Neutrophil (primary cell): ENCODE results near the gene SND1.

Experiments
- H3K27ac ChIP-seq: fragments of 200-600 bp; sonication (generic); 2 replicates; pipeline ENCODE4 v1.5.1; 2016; ENCODE audit warnings: mild to moderate bottlenecking, moderate library complexity
- H3K27me3 ChIP-seq: fragments of 200-600 bp; sonication (generic); 2 replicates; pipeline ENCODE4 v1.6.0; 2016; ENCODE audit warnings: mild to moderate bottlenecking
- H3K36me3 ChIP-seq: fragments of 200-600 bp; sonication (generic); 2 replicates; pipeline ENCODE4 v1.5.1; 2017
- H3K4me1 ChIP-seq, 2 experiments: fragments of 200-600 bp in 1 of 2; sonication (generic) in 1 of 2; 1 replicate in 1 of 2; 2 replicates in 1 of 2; pipeline versions ENCODE4 v1.5.1 to v1.6.1; 2013 to 2016; ENCODE audit warnings: low read depth in 1 of 2, low read length in 1 of 2, mild to moderate bottlenecking in 1 of 2, moderate library complexity in 1 of 2; ENCODE audit not compliant: control insufficient read depth in 1 of 2, insufficient read depth in 1 of 2
- H3K4me3 ChIP-seq, 2 experiments: fragments of 200-600 bp in 1 of 2; sonication (generic) in 1 of 2; 1 replicate in 1 of 2; 2 replicates in 1 of 2; pipeline ENCODE4 v1.5.1; 2013 to 2016; ENCODE audit warnings: low read depth in 1 of 2, low read length in 1 of 2, mild to moderate bottlenecking in 1 of 2, moderate library complexity in 1 of 2
- H3K9me3 ChIP-seq: fragments of 200-600 bp; sonication (generic); 2 replicates; pipeline ENCODE4 v1.5.1; 2016
- CTCF ChIP-seq: fragments of 200-600 bp; sonication (generic); IDR thresholded peaks from 2 replicates; pipeline ENCODE4 v1.5.1; 2016; ENCODE audit warnings: antibody characterized with exemption

Gene SND1

DNA sequence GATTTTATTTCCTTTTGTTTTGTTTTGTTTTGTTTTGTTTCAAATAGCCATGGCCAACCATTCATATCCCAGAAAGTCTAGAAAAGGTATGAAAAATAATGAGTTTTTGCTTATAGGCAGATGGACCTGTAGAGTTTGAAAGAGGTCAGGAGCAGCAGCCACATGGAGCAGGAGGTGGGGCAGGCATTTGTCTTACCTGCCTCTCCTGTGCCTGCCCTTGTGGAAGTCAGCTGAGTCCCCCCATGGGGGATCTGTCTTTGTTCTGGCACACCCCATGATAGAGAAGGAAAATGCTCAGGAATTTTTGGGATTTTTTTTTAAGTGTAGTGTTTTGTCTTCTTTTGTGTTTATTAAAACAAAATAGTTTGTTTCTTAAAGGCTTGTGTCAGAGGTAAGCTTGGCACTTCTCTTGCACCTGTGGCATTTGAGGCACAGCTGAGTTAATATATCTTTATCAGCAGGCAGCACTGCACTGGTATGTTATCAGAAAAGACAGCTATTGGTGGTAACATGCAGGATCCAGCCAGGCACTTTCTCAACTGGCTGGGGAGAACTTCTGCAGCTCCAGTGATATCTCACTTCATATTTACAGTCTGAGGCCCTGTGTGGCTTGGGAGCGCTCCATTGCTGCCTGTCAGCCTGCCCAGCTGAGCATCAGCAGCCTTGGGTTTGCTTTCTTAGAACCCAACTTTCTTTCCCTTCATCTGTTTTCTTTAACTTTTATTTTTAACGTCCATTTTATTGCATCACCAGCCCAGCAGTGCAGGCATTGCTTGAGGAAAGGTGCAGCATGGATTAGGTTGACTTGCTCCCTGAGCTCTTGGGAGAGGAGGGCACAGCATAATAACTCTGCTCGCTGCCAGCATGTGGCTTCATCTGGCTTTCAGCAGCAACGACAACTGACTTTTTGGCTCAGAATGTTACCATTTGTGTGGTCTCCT, 334.9 kb downstream of the SND1 start:
- H3K4me3 ChIP-seq, result no peak overlapping the region
- no peaks in the 10 kb centered on the region for H3K9me3 ChIP-seq
- H3K36me3 ChIP-seq, result peaks cover 15% of the 10 kb centered on the region
- H3K27ac ChIP-seq, result no peak overlapping the region
- no peak for TF ChIP-seq CTCF
- H3K27me3 ChIP-seq, result no peaks in the 10 kb centered on the region
- H3K4me1 ChIP-seq, result no peaks in the 10 kb centered on the region

- peaks cover 23% of the 10 kb centered on the region for H3K36me3 ChIP-seq
- H3K27ac ChIP-seq, result no peak overlapping the region
- no peaks in the 10 kb centered on the region for H3K9me3 ChIP-seq
- TF ChIP-seq CTCF, result no peak
- no peaks in the 10 kb centered on the region for H3K27me3 ChIP-seq
- peaks cover 3 to 10% of the 10 kb centered on the region in 2 experiments for H3K4me1 ChIP-seq
- no peak overlapping the region for H3K4me3 ChIP-seq
Observed at GRCh38 chr7:127988751-127989150, 336.8 kb downstream of the SND1 start.

DNA sequence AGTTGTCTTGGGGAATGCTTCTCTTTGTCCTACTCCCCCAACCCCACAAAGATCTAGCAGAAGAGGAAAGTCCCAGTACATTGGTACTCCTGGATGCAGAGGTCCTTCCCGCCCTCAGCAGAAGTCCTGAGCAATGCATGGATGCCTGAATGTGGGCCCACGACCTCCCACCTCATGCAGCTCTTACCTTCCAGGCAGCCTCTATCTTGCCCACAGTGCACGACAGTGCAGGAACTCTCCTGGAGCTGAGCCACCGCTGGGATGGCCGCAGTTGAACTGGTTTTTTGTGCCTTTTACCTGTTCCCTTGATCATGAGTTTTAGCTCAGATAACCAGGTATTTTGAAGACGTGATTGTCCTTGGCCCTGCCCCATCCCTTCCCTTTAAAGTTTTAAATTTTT, 341.3 kb downstream of the SND1 start:
- Histone ChIP-seq H3K27ac (no peak overlapping the region), H3K36me3 (peaks cover 34% of the 10 kb centered on the region), H3K27me3 (no peaks in the 10 kb centered on the region), H3K4me1 (peaks cover 3 to 15% of the 10 kb centered on the region in 2 experiments), H3K9me3 (no peaks in the 10 kb centered on the region), H3K4me3 (no peak overlapping the region)
- TF ChIP-seq CTCF, result no peak

GRCh38 chr7:127993987-127994386, 342.0 kb downstream of the SND1 start:
- Histone ChIP-seq H3K4me3 (no peak overlapping the region), H3K9me3 (no peaks in the 10 kb centered on the region), H3K4me1 (peaks cover 10 to 22% of the 10 kb centered on the region in 2 experiments), H3K27me3 (no peaks in the 10 kb centered on the region), H3K27ac (no peak overlapping the region), H3K36me3 (peaks cover 41% of the 10 kb centered on the region)
- no peak for TF ChIP-seq CTCF

DNA sequence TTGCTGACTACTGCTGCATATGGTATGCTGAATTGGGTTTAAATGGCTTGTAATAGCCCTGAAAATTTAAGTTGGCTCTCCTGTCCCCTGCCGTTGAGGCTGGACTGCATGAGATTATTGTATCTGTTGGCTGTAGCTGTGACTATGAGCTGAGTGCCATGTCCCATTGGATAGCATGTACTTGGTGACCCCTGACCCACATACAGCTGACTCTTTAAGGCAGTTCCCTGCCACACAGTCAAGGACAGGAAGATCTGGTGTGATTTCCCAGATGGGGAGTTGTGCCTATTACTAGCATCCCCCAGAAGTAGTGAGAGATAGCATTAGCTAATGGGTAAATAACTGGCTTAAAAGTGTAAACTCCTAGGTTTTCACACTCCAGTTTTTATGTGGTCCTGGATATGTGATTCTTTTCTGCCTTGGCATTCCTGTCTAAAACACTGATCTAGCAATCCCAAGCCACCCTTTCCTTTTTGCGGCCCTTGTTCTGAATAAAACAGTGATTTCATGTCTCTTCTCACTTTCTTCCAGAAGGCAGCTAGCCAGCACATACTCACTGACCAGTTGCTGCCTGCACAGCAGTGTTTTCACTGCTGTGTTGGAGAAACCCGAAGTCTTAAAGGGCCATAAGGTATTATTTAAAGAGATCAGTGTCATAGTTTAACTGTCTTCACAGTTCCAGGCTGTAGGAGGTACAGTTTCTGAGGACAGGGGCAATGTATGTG, 343.3 kb downstream of the SND1 start:
- Histone ChIP-seq H3K36me3 (peaks cover 41% of the 10 kb centered on the region), H3K9me3 (no peaks in the 10 kb centered on the region), H3K27me3 (no peaks in the 10 kb centered on the region), H3K27ac (peak overlapping the region; percentile 25), H3K4me3 (no peak overlapping the region), H3K4me1 (peaks cover 23 to 35% of the 10 kb centered on the region in 2 experiments)
- no peak for TF ChIP-seq CTCF
